ENCODE data around the gene HAUS1.
"Not testable (repeated sequence)": the region's sequence is repeated elsewhere in the genome, so short reads cannot be mapped to it uniquely, and the experiment has no call there.

HAUS1 gene

DNA sequence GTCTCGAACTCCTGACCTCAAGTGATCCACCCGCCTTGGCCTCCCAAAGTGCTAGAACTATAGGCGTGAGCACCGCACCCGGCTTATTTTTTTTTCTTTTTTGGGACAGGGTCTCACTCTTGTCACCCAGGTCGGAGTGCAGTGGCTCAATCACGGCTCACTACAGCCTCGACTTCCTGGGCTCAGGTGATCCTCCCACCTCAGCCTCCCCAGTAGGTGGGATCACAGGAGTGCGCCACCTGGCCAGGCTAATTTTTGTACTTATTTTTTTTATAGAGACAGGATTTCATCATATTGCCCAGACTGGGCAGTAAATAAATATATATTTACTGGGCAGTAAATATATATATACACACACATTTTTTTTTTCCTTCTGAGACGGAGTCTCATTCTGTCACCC lies 8.7 kb upstream of the HAUS1 start:
- DNase-seq (ENCODE audit: low spot score): no peak

DNA sequence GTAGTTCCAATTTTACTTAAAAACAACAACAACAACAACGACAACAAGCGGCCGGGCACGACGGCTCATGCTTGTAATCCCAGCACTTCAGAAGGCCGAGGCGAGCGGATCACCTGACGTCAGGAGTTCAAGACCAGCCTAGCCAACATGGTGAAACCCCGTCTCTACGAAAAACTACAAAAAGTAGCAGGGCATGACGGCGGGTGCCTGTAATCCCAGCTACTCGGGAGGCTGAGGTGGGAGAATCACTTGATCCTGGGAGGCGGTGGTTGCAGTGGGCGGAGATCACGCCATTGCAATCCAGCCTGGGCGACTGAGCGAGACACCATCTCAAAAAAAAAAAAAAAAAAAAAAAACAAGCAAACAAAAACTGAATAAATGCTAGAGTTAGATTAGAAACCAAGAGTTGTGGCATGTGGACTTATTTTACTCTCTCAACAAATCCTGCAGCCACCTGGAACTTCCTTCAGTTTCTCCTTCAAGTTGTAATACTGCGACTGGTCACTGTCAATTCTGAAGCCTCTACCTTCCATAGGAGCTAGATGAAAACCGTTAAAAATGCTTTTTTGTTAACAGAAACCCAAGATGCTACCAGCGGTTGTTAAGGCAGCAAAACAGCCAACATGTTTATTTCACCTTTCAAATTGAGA lies 7.4 kb upstream of the HAUS1 start:
- DNase-seq (ENCODE audit: low spot score): peak; percentile 26

DNA sequence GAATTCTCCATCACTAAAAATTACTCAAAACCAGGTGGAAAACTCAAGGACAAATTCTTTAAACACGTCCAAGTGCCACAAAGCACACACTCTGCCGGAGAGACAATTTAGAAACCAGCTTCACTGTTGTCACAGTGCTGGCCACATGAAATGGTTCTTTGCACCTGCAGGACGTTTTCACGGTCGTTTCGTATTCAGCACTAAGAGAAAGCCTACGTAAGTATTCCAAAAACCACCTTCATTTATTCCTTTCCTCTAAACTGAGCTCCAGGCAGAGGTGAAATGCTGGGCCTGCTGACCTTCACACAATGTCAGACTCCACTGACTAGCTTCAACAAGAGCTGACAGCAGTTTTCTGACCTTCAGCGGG lies 6.8 kb upstream of the HAUS1 start:
- no peak for DNase-seq (ENCODE audit: low spot score)

DNA sequence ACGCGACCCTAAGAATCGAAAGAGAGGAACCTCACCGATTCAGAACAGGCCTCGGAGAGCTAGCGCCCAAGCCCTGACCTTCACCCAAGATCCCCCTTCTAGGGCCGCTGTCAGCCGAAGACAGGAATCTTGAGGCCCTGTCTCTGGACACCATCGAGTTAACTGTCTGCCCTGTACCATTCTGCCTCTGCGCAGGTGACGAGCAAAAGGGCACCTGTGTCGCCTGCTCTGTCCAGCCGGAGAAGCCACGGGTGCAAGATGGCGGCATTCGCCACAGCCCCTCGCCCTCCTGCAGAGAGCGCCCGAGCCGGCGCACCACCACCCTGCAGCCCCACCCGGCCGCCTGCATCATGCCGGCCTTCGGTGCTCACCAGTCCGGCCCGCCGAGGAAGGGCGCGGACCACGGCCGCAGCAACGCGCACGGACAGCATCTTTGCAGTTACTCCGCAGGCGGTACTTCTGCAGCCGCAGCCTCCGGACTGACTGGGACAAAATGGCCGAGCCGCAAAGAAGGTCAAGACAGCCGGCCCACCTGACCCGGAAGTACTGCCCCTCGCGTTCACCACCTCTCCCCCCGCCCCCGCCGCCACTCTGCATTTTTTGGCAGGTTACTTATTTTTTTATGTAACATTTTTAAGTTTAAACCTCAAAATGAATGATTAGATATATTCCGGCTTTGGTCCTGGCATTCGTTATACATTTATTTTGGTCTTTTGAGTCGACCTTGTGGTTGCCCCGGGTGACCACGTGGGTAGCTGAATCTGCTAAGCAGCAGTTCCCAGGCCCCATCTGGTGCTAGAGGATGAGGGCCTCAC lies 6.2 kb upstream of the HAUS1 start, which contains the start of gene ATP5F1A:
TSS of gene ATP5F1A (minus strand) at position 496 of the 815 bp plus-strand sequence. CDS start at position 431, 65 bp downstream.
- peak; percentile 87 for DNase-seq (ENCODE audit: low spot score)

DNA sequence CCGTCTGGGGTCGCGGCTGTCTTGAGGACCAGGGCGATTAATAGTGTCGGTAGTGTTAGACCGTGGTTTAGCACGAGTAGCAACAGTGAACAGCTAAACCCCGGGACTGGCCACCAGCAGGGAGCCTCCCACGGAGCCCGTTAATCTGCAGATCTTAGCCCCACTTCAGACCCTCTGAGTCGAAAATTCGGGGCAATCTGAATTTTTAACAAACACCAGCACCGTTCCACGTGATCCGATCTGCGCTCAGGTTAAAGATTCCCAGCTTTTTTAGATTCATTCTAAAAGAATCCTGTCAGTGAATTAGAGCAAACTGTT lies 5.6 kb upstream of the HAUS1 start:
- no peak for DNase-seq (ENCODE audit: low spot score)

DNA sequence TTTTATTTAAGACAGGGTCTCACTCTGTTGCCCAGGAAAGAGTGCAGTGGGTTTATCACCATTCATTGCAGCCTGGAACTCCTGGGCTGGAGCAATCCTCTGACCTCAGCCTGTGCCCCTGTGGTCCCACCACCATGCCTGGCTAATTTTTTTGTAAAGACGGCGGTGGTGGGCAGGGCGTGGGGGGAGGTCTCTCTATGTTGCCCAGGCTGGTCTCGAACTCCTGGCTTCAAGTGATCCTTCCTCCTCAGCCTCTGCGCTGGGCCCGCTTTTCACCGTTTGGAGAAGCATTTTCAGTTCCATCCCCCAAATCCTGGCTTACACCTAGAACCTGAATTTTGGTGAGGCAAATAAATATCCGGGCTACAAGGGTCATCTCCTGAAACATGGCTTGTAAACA lies 4.7 kb upstream of the HAUS1 start:
- DNase-seq (ENCODE audit: low spot score): no peak

DNA sequence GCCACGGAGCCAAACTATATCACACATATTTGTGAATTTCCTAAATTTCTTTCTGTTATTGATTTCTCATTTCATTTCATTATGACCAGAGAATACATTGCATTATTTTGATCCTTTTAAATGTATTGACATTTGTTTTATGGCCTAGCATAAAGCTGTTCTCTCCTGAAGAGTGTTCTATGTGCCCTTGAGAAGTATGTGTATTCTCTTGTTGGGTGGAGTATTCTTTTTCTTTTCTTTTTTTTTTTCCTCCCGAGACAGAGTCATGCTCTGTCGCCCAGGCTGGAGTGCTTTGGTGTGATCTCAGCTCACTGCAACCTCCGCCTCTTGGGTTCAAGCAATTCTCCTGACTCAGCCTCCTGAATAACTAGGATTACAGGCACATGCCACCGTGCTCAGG lies 5.2 kb downstream of the HAUS1 start:
- no peak for DNase-seq (ENCODE audit: low spot score)

DNA sequence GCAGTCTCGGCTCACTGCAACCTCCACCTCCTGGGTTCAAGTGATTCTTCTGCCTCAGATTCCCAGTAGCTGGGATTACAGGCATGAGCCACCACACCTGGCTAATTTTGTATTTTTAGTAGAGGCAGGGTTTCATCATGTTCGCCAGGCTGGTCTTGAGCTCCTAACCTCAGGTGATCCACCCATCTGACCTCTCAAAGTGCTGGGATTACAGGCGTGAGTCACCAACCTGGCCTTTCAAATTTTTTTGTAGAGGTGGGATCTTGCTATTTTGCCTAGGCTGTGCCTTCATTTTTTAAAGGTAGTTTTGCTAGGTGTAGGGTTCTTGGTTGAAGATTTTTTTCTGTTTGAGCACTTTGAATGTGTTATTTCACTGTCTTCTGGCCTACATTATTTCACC lies 6.2 kb downstream of the HAUS1 start:
- no peak for DNase-seq (ENCODE audit: low spot score)

DNA sequence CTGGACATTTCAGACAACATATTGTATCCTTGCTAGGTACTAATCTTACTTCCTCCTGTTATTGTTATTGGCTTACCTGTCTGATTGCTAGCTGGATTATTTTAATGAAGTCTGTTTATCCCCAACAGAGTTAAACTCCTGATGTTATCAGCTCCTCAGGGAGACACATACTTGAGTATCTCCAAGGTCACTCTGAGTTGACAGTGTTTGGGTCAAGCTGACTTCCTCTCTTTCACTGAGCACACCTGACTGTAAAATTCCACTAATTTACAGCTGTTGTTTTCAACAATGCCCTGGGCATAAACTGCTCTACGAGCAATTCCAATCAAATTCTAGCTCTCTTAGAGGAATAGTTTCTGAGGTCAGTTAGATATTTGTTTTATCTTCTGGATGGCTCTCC lies 9.6 kb downstream of the HAUS1 start:
- no peak for DNase-seq (ENCODE audit: low spot score)

DNA sequence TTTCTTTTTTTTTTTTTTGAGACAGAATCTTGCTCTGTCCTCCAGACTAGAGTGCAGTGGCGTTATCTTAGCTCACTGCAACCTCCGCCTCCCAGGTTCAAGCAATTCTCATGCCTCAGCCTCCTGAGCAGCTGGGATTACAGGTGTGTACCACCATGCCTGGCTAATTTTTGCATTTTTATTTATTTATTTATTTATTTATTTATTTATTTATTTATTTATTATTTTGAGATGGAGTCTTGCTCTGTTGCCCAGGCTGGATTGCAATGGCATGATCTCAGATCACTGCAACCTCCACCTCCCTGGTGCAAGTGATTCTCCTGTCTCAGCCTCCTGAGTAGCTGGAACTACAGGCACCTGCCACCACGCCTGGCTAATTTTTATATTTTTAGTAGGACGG lies 22.4 kb downstream of the HAUS1 start:
- not testable (repeated sequence) for DNase-seq (ENCODE audit: low spot score)

DNA sequence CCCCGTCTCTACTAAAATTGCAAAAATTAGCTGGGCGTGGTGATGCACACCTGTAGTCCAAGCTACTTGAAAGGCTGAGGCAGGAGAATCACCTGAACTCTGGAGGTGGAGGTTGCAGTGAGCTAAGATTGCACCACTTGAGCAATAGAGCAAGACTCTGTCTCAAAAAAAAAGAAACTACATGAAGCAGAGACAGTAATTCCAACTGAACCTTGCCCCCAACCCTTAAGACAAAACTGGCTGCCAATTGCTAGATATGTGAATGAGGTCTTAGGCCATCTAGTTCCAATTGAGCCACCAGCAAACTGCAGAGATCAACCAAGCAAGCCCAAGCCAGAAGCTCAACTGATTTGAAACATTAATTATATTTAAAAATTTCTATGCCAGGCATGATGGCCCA lies 25.9 kb downstream of the HAUS1 start:
- no peak for DNase-seq (ENCODE audit: low spot score)

DNA sequence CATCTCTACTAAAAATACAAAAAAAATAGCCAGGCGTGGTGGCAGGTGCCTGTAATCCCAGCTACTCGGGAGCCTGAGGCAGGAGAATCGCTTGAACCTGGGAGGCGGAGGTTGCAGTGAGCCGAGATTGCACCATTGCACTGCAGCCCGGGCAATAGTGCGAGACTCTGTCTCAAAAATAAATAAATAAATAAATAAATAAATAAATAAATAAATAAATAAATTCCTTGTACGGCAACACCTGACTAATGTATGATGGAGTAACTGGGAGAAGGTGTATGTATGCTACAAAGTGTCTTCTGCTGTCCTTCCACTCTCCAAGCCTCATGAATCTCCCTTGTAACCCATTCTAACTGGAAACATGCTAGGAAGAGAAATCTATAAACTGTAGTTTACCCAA lies 26.4 kb downstream of the HAUS1 start:
- not testable (repeated sequence) for DNase-seq (ENCODE audit: low spot score)

DNA sequence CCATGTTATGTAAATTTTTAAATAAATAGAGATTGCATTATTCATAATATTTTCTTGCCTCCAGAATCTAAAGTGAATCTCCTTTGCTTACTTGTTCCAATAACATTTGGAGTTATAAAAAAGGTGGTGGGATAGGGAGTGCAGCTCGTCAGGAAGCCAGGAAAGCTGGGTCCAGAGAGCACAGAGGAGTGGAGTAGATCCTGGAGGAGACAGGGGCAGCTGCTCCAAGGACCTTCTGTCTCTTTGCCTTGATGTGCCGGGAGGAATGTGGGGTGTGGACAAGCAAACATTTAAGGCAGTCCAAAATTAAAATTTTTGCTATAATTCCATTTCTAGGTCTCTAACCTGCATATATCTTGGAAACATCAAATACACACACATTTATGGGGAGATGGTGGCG lies 29.3 kb downstream of the HAUS1 start:
- DNase-seq (ENCODE audit: low spot score): no peak

DNA sequence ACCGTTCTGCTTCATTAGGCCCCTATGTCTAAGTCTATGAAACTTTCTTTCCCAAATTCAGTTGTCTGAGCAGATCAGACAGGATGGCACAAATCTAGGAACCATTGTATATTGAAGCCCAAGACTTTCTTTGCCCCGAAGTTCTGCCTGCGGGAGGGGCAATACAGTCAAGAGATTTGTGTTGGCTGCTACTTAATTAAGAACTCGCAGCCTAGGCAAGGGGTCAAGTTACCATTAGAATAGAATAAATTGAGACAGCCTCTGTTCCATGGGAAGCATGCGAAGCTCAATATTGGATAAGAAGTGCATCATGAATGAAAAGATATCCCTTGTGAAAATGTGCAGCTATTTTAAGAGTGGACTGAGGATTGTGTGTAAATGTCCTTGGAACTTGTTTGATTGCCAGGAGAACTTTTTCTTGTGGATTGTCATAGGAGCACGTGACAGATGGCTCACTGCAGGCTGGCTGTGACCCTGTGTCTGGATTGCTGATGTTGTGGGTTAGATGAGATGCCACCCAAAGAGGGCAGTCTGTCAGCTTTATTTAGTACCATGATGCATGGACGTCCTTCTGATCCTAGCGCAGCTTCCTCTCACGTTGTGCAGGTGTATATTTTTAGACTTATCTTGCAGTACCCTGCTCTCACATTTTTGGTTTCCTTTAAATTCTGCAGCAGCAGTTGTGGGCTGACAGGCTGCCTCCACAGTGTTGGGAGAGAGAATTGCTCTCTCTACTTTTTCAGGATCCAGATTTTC lies 30.9 kb downstream of the HAUS1 start:
- no peak for DNase-seq (ENCODE audit: low spot score)

DNA sequence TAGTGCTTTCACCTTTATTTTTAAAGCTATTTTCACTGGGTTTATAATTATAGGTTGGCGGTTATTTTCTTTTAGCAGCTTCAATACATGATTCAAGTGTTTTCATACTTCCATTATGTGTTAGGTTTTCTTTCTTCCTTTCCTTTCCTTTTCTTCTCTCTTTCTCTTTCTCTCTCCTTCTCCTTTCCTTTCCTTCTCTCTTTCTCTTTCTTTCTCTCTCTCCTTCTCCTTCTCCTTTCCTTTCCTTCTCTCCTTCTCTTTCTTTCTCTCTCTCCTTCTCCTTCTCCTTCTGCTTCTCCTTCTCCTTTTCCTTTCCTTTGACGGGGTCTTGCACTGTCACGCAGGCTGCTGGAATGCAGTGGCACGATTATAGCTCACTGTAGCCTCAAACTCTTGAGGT lies 36.0 kb downstream of the HAUS1 start:
- no peak for DNase-seq (ENCODE audit: low spot score)

DNA sequence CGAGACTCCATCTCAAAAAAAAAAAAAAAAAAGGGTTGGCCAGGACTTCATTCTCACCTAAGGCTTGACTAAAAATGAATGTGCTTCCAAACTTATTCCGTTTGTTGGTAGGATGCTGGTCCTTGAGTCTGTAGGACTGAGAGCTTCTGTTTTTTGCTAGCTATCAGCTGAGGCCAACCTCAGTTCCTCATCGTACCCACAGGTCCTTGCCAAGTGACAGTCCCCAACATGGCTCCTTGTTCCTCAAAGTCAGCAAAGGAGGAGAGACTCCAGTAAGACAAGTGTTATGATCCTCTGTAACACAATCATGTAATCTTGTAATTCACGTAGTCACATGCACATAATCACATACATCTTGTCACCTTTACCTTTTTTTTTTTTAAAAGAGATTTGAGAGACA lies 37.0 kb downstream of the HAUS1 start:
- DNase-seq (ENCODE audit: low spot score): no peak

DNA sequence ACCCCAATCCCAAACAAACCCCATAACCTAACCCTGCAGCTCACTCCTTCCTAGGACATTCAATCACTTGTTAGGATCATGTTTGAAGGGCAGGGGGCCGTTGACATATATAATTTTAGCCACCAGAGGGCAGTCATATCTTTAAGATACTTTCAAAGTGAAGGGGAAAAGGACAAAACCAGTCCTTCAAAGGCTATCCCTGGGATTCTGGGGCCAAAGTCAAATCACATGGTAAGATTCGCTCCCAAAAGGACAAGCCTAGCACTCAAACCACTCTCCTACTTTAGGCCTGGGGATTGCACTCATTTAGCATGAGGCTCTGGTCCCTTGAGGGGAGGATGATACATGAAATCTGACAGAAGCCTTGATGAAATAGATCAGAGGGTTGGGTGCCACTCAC lies 44.6 kb downstream of the HAUS1 start:
- peak; percentile 55 for DNase-seq (ENCODE audit: low spot score)

DNA sequence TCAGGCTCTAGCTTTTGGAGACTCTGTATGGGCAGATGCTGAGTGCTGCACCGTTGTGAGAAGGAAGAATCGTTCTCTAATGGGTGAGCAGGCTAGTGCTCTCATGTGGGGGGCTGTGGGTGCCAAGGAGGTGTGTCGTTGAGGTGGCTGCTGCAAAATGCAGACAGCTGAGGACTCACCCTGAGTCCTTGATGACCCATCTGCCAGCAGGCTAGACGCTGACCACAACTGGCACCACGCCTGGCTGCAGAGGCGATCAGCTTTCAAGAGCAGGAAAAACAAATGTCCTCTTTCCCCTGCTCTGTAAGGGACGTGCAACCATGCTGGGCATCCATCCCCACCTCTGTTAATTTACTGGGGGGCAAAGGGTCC lies 48.2 kb downstream of the HAUS1 start:
- DNase-seq (ENCODE audit: low spot score): no peak

DNA sequence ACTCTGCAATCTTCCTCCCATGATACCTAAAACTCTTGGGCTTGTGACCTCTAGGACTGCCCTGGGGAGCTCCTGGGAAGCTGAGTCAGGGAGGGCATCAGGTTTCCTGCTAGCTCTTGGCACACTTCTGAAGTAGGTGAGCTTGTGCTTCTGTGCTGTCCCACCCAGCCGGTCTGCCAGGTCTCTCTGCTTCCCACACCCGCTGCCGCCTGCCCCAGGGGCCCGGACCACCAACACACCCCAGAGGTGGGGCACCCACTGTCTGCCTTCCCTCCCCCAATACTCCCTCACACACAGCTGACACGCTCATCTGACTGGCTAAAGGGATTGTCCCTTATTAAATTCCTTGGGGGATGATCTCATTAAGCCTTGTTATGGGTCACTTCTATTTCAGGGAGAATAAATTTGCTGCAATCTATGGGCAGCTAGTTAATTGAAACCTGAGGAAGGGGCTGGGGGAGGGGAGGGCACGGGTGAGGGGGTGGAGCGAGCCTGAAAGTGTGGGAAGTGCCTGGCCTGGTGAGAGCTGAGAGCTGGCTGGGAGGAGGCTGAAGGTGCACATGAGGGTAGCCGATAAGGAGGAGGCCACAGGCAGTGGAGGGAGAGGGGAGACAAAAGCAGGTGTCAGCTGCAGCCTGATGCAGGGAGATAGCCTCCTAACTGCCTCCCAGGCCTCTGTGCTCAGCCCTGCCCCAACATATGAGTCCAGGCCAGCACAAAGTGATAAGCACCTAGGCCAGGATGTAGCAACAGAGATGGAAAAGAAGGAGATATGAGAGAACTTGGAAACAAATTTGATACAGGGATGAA lies 48.8 kb downstream of the HAUS1 start:
- no peak for DNase-seq (ENCODE audit: low spot score)

DNA sequence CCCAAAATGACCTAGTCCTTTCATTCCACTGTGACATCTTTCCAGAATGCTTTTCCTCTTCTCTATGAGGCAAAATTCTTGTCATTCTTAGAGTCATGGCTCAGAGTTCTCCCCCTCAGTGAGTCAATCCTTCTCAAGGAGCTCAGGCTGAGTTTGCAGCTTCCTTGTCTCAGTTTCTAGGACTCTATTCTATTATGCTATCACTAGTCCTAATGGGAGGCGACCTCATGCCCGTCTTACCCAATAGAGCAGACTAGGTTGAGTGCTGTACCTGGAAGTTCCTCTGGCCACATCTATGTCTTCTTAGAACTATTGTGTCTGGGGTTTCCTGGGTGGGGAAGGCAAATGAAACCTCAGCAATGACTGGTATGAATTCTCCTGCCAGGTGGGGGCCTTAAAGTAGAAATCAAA lies 51.5 kb downstream of the HAUS1 start:
- peak; percentile 77 for DNase-seq (ENCODE audit: low spot score)

DNA sequence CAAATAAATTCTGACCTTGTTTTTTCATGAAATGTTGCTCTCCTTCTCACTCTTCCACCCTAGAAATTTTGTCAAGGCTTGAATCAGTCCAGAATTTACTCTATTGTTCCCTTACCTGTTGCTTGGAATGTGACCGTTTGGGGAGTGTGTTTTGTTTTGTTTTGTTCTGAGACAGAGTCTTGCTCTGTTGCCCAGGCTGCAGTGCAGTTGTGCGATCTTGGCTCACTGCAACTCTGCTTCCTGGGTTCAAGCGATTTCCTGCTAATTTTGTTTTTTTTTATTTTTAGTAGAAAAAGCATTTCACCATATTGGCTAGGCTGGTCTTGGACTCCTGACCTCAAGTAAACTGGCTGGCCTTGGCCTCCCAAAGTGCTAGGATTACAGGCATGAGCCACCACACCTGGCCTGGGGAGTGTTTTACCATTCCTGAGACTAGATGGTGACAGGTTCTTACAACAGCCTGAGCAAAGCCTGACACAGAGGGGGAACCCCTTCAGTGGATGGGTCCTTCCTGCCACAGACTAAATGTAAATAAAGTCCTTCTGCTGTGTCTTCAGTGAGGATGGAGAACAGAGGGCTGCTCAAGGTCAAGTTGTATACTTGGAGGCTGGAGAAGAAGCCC lies 52.0 kb downstream of the HAUS1 start:
- DNase-seq (ENCODE audit: low spot score): peak; percentile 25

DNA sequence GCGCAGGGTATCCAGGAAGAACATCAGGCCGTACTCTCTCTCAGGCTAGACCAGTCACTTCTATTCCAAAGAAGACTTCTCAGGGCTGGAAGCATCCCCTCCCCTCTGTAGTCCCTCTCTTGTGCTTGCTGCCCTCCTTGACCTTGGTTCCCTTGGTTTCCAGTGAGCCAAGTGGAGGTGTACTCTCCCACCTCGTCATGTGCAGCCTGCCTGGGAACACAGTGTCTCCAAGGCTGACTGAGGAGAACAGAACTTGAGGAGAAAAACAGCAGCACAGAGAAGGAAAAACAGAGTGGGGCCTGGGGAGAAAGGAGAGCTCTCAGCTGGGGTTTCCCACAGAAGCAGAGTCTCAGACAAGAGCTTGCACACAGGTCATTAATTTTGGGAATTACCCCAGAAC lies 52.7 kb downstream of the HAUS1 start:
- DNase-seq (ENCODE audit: low spot score): no peak
